GM18858 (cell line): ENCODE measurements around the gene LZTFL1.

Experiments
- ATAC-seq: cut with Tn5 transposase; IDR thresholded peaks from one replicate; pipeline ENCODE4 v1.9.1; 2021; ENCODE audit not compliant: unreplicated experiment

Gene LZTFL1

GRCh38 chr3:45787551-45787950, 54.4 kb downstream of the LZTFL1 start:
- no peak for ATAC-seq

DNA sequence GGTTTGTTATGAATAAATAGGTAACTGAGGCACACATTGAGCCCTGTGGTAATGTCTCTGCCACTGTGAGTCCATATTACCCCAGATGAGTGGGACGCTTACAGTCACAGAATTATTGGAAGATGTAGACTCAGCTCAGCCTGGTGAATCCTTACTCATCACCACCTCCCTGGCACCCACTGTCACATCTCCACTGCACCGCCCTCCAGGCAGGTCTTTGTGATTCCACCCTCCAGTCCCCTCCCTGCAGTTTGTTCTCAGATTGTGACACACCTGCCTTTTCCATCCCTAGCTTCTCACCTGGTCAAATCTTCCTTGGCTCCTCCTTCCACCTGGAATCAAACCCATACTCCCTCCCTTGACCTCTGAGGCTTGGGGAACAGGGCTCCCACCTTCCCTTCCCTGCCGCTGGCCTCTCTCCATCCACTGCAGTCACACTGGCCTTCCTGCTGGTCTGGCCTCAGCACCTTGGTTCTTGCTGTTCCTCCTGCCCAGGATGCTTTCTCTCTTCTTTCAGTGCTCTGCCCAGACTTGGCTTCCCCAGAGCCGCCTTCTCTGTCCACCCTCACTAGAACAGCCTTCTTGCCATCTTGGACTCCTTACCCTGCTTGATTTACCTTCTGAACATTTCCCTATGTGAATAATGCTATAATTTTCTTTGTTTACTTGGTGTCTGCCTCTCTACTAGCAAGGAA, 55.0 kb downstream of the LZTFL1 start:
- no peak for ATAC-seq

DNA sequence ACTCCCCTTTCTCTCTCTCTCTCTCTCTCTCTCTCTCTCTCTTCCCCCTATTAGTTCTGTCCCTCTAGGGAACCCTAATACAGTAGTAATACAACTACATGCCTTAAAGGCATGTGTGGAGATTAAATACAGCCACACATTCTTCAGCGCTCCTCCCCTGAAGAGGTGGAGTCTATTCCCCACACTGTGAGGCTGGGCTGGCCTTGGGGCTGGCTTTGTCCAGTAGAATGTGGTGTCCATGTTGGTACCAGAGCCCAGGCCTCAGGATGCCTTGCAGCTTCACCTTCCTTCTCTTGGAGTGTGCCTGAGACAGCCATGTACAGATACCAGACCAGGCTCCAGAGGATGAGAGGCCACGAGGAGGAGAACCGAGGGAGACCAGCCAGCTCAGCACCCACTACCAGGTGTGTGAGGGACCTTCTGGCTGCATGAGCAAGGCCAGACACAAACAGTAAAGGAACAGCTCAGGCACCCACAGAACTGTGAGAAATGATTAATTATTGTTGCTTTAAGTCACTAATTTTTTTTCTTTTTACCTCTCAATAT, 56.2 kb downstream of the LZTFL1 start:
- no peak for ATAC-seq

DNA sequence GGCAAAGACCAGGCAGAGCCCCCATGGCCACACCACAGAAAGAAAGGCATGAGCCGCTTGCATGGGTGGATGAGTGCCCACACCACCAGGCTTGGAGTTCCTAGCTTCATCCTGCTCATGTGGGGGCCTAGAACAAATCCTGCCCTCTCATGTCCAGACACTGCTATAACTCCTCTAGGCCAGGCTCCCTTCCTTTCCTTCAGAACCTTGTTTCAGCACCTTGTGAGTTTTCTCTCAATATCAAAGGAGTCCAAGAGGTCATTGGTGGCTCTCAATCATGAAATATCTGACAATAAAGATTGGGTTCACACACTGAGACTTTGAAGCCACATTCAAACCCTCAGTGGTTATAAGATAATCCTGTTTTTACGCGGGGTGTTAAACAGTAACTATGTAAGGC, 58.3 kb downstream of the LZTFL1 start:
- ATAC-seq, result no peak

- ATAC-seq, result no peak
These were observed 59.5 kb downstream of the LZTFL1 start for GRCh38 chr3:45782381-45782780.

DNA sequence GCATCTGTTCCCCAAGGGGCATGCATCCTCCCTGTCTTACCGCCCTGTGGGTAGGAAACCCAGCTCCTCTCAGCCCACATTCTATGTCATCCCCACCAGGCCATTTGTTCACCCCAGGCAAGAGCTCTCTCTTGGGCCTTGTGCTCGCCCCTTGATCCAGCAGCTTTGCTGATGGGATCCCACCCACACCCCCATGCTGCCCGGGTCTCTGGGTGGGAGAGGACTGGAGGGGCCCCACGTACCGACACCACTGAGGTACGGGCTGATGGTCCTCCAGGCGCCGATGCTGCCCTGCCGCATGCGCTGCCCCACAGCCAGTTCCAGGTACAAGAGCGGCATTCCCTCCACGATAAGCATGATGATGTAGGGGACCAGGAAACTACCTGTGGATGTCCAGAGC, 60.1 kb downstream of the LZTFL1 start:
- ATAC-seq, result no peak

DNA sequence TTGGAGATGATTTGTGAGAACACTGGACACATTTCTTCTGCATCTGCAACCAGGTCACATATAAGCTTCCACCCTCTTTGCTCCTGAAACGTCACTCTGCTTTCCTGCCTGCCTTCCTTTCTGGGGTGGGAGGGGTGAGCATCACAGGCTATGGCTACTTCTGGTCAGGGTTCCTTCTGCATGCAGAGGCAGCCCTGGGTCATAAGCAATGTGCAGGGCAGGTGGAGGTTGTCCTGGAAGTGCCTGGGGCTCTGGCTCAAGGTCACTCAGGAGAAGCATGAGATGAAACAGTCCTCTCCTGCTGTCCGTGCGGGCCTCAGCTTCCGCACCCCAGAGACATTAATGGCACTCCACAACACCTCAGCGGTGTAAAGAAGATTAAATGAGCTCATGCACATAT, 60.6 kb downstream of the LZTFL1 start:
- no peak for ATAC-seq

DNA sequence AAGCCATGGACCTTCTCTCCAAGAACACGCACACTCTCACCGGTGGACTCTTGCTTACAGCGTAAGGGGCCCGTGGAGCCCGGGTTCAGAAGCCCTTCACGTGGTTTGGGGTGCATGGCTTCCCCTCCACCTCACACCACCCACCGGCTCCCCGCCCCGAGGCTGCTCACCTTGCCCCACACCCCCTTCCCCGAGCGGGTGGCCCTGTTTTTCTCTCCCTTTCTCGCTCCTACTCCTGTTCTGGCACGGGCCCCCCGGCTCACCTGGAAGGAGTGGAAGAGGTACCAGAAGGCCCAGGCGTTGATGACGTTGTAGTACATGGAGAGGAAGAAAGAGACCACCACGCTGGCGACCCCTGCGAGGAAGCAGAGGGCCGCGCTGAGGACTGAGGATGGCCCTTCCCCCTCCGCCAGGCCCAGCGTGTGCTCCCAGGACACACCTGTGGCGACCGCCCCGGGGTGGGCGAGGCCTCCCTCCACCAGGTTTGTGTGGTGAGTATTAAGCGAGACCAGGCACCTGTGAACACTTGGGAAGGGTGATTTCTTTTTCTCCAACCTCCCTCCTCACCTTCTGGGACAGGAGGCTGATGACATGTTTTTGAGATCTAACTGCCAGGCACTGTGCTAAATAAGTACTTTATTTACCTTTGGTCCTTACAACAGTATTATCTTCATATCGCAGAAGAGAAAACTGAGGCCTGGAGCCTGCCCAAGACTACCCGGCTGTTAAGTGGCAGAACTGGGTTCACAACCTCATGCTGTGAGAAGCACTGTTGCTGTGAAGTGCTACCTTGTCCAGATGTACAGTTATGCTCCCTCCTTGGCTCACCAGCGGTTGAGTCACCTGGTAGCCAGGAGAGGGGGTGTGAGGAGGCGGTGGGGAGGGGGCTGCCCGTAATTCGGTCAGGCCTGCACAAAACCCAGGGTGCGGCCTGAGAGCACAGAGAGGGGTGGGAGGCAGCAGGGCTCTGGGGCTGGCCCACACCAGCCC, 61.9 kb downstream of the LZTFL1 start:
- ATAC-seq, result no peak

DNA sequence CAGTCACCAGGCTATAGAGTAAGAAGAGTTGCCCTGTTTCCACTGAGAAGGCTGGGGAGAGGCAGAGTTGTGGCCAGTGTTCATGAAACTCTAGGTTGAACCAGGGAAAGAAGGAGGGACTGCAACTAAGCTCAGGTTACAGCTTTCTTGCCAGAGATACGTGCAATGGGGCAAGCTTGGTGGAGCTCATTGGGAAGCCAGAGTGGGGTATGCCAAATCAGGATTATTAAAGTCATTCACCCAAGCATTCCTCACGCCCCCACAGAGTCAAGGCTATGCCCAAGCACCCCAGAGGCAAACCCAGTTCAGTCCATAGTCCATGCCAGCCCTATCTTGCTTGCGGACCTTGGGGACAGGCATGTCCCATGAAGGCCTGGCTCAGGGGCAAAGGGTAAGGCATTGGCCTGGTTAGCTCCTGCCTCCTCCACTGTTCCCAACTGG, 63.1 kb downstream of the LZTFL1 start:
- ATAC-seq, result no peak

DNA sequence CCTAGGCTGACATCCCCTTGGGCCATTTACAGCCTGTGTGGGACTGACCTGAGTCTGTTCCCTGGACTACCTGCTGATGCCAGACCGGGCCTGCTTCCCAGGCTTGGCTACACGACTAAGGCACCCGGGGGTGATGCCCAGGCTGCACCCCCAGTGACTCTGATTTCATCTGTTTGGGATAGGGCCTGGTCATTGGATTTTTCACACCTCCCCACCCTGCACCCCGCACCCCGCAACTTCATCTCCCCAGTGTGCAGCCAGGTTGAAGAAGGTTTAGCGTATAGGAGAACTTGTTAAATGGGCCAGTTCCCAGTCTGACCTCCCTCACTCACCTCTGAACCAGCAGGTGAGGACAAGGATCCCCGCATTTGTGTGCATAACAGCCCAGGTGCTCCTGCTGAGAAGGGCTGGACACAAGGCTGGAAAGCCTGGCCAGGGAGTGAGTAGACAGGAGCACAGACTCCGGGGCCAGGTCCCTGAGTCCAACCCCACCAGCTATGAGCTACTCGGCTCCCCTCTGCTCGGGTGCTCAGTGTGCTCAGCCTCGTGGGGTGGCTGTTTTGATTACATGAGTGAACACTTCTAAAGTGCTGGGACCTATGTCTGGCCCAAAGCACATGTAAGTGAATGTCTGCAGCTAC, 64.1 kb downstream of the LZTFL1 start:
- no peak for ATAC-seq

DNA sequence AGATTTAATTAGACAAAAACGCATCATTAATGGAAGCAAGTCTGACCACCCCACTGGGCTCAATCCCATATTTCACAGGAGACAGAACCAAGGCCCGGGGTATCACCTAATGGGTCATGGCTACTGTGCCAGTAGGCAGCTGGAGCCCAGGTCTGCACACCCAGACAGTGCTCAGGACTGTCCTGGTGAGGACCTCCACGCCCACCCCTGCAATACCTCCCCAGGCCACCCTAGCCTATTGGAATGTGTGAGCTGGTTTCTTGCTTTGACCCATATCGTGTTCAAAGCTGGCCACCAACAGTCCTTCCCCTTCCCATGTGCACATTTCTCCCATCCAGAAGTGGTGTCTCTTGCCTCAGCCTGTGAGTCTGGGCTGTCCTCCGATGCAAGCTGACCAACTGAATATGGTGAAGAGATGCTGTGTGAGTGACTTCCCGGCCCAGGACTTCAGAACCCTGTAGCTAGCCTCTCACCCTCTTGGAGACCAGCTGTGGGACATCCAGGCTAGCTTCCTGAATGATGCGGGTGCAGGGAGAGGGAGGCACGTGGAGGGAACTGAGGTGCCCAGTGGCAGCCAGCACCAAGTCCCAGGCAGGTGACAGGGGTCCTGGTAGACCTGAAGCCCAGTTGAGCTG, 64.7 kb downstream of the LZTFL1 start:
- ATAC-seq, result no peak

GRCh38 chr3:45776611-45777010, 65.3 kb downstream of the LZTFL1 start:
- no peak for ATAC-seq

- ATAC-seq, result no peak
These were observed 65.7 kb downstream of the LZTFL1 start for GRCh38 chr3:45776301-45776595.

DNA sequence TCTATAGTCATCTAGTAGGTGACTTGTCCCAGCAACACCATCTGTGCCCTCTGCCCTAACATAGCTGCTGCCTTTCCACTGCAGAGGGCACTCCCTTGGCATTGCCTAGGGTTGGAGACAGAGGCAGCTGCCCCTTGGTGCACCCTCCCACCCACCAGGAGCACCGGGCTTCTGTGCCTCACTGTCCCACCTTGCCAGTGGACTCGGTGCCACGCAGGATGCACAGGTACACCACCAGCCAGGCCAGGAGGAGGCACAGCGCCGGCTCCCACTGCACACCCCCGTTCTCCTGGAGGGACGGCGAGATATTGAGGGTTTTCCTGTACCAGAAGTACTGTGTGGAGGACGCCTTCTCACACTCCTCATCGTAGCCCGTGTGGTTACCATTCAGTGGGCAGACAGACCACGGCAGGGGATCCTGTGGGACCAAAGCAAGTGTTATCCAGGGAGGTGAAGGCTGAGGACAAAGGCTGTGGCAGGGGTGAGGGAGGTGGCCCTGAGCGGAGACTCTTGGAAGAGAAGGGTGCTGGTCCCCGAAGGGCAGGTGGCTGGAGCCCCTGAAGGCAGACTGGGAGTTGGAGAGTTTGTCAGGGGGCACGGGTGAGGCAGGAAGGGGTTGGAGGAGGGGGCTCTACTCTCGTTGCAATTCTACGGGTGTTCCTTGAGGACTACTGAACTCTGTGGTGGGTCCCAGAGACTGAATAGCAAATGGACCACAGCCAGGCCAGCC, 66.2 kb downstream of the LZTFL1 start:
- ATAC-seq, result no peak

- no peak for ATAC-seq
These were observed 67.1 kb downstream of the LZTFL1 start for GRCh38 chr3:45774581-45775521.

DNA sequence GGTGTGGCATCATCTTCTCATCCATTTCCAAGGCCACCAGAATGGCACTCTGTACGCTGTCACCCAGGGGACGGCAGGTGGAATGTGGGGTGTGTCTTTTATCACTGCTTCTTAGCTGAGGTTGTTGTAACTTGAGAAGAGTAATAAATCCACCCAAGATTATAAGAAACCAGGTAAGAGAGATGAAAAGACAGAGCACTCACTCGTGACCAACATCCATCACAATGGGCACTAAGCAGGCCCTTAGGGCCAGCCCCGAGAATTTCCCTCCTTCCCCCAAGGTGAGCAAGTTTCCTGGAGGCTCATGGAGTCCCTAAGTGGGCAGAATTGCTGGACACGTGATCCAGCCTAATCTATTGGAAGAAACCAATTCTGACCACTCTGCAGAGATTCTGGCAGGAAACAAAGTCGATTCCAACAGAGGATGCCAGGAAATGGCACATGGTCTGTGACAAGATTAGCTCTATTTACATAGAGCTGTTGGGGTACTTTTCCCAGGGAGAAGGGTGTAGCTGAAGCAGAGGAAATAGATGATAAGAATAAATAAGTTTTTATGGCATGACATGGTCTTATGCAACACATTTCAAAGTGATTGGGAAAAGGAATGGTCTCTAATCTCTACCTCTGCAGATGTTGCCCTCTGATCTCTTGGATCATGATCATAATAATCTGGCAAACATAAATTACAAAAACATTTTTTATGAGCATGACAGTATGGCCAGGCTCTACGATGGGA, 68.0 kb downstream of the LZTFL1 start:
- no peak for ATAC-seq
